Activated CD8-positive, alpha-beta memory T cell treated with anti-CD3 and anti-CD28 coated beads, Interleukin-2, amount 50 U/mL, for 48 hours (primary cell): Measurements from ENCODE around the gene MIA.
"Not testable (repeated sequence)": the region's sequence is repeated elsewhere in the genome, so short reads cannot be mapped to it uniquely, and the experiment has no call there.

Source experiments
- DNase-seq: peaks from one replicate; pipeline ENCODE4 v3.0.0-alpha.2; 2020

MIA gene

DNA sequence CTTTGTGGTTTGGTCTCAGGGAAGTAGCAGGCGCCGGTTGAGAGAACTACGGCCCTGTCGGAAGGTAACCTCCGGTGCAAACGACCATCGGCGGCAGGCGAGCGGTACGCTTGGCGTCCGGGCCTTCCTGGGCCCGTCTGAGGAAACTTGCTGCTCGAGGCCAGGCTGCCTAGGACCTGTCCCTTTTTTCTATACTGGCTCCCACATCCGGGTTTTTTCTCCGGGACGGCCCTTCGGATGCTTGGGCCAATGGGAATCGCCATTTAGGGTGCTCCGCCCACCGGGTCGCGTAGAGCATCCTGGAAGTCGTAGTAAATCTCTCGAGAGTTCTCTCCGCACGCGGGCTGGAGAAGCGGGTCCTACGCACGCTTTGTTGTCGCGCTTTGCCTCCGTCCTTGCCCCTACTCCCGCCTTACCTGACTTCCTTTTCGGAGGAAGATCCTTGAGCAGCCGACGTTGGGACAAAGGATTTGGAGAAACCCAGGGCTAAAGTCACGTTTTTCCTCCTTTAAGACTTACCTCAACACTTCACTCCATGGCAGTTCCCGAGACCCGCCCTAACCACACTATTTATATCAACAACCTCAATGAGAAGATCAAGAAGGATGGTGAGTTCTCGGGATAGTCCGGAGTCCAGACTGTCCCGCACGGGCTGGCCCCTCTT is 24.3 kb upstream of the MIA start, which contains the start of gene SNRPA:
Gene SNRPA, plus strand, starts transcription at position 330 of the 664 bp plus-strand sequence. Its CDS starts 206 bp downstream, at position 536.
- DNase-seq: peak; percentile 95

DNA sequence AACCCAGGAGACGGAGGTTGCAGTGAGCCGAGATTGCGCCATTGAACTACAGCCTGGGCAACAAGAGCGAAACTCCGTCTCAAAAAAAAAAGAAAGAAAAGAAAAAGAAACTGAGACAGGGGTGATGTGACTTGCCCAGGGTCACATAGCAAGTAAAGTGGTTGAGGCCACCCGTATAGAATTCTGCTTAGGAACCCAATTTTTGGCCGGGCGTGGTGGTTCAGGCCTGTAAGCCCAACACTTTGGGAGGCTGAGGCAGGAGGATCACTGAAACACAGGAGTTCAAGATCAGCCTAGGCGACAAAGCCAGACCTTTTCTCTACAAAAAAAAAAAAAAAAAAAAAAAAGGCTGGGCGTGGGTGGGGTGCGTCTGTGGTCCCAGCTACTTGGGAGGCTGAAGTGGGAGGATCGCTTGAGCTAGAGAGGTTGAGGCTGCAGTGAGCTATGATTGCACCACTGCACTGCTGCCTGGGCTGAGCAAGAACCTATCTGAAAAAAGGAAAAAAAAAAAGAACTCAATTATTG is 23.0 kb upstream of the MIA start:
- no peak for DNase-seq

DNA sequence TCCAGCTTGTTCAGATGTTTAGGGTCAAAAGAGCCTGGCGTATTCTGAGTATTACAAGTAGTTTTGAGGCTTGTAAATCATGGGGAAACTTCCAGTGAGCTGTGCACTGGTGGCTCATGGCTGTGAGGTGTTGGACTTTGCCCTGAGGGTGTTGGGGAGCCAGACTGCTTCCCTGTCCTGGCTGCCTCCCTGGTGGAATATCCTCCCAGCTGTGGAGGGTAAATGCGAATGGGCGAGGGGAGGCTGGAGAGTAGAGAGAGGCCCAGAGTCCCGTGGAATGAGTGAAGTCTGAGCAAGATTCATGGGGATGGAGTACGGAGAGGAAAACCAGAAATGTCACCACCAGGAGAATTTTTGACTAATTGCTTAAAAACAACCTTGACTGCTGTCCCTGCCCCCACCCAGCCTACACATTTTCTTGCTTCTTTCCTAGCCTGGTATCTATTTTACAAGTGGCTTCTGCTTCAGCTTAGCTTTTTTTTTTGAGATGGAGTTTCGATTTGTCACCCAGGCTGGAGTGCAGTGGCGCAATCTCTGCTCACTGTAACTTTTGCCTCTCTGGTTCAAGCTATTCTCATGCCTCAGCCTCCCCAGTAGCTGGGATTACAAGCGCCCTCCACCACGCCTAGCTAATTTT is 20.6 kb upstream of the MIA start:
- DNase-seq: no peak

DNA sequence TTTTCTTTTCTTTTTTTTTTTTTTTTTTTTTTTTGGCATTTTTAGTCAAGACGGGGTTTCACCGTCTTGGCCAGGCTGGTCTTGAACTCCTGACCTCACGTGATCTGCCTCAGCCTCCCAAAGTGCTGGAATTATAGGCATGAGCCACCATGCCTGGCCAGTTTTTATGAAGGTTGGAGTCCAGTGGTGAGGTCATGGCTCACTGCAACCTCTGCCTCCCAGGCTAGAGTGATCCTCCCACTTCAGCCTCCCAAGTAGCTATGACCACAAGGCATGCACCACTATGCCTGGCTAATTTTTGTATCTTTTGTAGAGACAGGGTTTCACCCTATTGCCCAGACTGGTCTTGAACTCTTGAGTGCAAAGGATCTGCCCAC is 20.1 kb upstream of the MIA start:
- no peak for DNase-seq

DNA sequence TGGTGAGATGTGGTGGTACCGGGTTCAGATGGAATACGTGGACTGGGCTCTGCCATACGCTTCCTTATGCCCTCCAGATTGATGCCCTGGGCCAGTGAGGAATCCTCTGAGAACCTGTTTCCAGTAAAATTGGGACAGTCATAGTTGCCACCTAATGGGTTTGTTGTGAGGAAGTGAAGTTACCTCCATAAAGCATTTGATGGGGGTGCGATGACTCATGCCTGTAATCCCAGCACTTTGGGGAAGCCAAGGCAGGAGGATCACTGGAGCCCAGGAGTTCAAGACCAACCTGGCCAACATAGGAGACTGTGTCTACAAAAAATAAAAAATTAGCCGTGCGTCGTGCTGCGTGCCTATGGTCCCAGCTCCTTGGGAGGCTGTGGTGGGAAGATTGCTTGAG is 19.5 kb upstream of the MIA start:
- no peak for DNase-seq

DNA sequence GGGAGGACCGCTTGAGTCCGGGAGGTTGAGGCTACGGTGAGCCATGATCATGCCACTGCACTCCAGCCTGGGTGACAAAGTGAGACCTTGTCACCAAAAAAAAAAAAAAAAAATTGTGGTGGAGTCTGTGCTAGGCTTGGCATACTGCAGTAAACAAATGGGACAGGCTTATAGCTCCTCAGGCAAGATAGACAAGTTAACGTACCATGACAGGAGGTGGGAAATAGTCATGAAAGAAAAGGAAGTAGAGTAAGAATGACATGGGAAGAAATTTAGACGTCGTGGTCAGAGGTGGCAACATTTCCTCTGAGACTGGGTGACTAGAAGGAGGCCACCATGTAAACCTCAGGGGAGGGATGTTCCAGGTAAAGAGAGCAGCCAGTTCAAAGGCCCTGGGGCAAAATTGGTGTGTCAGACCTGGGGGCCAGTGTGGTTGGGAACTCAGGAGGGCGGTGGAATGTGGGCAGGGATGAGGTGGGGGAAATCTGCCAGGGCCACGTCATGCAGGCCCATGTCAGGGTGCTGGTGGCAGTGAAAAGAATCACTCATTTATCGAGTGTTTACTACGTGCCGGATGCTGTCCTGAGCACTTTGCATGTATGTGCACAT is 18.7 kb upstream of the MIA start:
- DNase-seq: peak; percentile 74

DNA sequence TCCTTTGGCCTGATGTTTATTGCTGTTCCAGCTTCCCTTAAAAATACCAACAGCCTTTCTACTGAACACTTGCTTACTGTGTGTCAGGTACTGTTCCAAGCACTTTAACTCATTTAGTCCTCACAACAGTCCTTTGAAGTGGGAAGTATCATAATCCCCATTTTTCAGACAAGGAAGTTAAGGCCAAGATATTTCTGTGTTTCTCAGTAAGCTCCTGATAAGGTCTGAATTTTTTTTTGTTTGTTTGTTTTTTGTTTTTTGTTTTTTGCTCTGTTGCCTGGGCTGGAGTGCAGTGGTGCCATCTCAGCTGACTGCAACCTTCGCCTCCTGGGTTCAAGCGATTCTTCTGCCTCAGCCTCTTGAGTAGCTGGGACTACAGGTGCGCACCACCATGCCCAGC is 16.8 kb upstream of the MIA start:
- DNase-seq: no peak

DNA sequence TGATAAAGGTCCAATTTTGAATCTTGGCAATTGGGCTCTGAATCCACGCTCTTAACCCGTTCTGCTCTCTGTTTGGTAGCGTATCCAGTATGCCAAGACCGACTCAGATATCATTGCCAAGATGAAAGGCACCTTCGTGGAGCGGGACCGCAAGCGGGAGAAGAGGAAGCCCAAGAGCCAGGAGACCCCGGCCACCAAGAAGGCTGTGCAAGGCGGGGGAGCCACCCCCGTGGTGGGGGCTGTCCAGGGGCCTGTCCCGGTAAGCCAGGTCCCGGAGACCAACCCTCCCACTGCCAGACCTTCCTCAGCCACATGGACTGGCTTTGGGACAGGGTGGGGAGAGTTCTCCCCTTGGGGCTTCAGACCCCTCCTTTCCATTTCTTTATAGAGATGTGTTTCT is 16.0 kb upstream of the MIA start:
- DNase-seq: no peak

DNA sequence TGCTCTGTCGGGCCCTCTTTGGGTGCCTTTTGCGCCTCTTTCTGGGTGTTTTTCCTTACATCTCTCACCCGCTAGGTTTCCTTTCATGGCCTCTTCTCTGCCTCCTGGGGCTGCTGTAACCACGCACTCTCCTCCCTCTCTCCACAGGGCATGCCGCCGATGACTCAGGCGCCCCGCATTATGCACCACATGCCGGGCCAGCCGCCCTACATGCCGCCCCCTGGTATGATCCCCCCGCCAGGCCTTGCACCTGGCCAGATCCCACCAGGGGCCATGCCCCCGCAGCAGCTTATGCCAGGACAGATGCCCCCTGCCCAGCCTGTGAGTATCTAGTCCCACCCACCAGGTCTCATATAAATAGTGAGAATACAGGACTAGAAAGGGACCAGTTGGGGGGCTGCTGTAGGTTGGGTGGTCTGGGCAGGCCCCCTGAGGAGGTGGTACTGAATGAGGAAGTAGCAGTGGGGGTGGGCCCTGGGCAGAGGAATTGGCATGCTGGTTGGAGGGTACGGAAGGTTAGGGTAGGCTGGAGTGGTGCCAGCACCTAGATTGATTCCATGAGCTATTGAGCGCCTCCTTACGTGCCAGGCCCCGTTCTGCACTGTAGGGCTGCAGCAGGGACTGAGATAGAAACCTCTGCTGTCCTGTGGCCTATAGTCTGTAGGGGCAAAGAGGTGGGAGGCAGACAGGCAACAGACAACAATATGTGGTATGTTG is 12.4 kb upstream of the MIA start:
- no peak for DNase-seq

DNA sequence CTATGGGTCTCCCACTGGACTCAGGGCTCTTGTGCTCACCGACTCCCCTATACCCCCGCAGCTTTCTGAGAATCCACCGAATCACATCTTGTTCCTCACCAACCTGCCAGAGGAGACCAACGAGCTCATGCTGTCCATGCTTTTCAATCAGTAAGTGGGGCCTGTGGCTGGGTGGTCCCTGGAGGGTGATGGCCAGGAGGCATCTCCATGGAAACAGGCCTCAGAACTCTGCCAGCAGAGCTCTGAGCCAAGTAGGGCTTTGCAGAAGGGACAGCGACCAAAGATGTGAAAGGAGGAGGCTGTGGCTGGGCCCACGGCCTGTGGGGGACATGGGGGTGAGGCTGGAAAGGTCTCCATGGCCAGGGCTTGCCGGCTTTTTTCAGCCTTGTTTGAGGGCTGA is 11.8 kb upstream of the MIA start:
- no peak for DNase-seq

DNA sequence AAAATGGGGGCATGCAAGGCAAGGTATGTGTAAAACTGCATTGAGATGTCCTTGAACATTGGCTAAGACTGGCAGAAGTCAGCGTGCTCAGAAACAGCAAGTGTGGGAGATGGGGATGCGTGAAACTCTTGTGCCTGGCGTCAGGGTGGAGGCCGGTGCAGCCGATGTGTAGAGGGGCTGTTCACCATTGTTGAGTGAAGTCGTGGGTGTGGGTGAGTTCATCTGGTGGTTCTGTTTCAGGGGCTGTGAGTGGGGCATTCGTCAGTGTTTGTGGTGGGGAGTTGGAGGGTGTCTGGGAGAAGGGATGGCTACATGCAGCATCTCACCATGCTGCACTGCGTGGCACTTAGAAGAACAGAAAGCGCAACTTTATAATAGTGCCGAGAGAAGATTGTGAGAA is 11.4 kb upstream of the MIA start:
- DNase-seq: peak; percentile 76

DNA sequence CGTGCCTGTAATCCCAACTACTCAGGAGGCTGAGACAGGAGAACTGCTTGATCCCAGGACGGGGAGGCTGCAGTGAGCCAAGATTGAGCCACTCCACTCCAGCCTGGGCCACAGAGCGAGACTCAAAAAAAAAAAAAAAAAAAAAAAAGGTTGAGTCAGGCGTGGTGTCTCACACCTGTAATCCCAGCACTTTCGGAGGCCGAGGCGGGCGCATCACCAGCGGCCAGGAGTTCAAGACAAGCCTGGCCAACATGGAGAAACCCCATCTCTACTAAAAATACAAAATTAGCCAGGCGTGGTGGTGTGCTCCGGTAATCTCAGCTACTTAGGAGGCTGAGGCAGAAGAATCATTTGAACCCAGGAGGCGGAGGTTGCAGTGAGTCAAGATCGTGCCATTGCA is 8.9 kb upstream of the MIA start:
- not testable (repeated sequence) for DNase-seq

DNA sequence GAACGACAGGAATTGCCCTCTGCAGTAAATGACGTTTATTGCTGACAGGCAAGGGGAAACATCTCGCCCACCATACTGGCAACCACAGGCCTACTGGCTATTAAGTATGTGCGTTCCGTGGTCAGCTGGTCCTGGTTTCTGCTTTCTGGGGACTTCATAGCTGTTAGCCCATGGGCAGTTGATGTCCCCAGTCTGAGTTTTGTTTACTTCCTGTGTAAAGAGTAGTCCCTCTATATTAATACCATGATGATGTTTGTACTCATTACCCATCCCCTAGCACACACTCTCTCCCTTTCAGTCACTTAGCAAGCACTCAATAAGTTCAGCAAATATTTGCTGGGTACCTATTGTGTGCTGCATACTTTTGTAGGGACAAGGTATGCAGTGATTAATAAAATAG is 6.5 kb upstream of the MIA start:
- no peak for DNase-seq

DNA sequence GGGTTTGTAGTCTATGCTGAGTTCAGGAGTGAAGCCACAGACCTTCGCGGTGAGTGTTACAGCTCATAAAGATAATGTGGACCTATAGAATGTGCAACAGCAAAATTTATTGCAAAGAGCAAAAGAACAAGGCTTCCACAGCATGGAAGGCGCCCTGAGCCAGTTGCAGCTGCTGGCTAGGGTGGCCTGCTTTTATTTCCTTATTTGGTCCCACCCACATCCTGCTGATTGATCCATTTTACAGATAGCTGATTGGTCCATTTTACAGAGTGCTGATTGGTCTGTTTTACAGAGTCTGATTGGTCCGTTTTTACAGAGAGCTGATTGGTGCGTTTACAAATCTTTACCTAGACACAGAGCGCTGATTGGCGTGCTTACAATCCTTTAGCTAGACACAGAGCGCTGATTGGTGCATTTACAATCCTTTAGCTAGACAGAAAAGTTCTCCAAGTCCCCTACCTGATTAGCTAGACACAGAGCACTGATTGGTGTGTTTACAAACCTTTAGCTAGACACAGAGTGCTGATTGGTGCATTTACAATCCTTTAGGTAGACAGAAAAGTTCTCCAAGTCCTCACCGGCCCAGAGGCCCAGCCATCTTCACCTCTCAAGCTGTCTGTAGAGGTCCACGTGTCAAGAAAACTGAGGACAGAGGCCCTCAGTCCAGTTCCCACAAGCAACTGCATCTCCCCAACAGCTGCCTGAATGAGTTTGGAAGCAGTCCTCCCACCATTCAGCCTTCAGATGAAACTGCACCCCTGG is 4.0 kb upstream of the MIA start:
- DNase-seq: not testable (repeated sequence)

DNA sequence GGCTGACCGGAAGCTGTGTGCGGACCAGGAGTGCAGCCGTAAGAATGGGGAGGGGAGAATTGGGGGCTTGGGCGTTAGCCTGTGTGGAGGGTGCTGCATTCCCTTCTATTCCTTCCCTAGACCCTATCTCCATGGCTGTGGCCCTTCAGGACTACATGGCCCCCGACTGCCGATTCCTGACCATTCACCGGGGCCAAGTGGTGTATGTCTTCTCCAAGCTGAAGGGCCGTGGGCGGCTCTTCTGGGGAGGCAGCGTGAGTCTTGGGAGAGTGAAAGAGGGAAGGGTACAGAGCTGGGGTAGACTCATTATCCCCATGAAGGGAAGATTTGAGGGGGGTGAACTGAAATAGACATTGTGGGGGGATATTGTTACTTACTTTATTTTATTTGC is 306 bp downstream of the MIA start:
- DNase-seq: no peak

DNA sequence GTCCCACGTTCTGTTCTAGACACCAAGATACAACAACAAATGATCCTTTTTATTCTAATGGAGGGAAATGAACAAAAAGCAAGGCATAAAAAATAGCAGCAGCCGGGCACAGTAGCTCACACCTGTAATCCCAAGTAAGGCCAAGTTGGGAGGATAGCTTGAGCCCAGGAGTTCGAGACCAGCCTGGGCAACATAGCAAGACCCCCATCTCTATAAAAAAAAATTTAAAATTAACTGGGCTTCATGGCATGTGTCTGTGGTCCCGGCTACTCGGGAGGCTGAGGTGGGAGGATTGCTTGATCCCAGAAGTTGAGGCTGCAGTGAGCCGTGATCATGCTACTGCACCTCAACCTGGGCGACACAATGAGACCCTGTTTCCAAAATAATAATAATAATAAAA is 1.0 kb downstream of the MIA start:
- DNase-seq: no peak

DNA sequence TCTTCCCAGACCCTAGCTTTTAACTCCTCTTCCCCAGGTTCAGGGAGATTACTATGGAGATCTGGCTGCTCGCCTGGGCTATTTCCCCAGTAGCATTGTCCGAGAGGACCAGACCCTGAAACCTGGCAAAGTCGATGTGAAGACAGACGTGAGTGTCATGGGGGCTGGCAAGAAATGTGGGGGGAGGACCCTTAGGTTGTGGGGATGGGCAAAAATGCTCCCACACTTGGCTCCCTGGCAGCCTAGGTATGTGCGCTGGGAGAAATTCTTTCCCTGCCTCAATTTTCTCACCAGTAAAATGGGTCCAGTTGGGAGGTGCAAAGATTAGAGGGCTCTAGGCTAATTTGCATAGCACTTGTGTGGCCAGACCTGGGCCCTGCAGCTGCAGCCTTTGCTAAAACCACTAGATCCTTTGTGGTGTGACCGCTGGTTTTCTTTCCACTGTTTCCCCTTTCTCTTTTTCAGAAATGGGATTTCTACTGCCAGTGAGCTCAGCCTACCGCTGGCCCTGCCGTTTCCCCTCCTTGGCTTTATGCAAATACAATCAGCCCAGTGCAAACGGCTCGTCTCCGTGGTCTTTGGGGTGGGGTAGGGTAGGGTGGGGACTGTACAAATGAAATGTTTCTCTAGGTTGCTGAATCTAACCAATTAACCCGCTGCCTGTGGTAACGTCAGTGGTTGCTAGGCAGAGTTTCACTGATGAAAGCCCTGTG is 1.8 kb downstream of the MIA start:
- DNase-seq: peak; percentile 87

DNA sequence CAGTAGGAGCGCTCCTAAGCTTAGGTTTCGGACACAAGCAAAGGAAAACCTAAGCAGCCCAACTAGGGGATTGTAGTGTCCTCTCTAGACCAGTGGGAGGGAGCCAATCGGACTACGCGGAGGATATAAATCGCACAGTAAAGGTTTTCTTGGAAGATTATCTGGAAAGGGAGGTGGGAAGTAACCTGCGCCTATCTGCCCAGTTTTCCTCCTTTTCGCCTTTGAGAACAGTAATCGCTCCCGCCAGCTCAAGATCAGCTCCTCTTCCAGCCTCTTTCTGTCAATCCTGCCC is 2.3 kb downstream of the MIA start:
- DNase-seq: no peak

DNA sequence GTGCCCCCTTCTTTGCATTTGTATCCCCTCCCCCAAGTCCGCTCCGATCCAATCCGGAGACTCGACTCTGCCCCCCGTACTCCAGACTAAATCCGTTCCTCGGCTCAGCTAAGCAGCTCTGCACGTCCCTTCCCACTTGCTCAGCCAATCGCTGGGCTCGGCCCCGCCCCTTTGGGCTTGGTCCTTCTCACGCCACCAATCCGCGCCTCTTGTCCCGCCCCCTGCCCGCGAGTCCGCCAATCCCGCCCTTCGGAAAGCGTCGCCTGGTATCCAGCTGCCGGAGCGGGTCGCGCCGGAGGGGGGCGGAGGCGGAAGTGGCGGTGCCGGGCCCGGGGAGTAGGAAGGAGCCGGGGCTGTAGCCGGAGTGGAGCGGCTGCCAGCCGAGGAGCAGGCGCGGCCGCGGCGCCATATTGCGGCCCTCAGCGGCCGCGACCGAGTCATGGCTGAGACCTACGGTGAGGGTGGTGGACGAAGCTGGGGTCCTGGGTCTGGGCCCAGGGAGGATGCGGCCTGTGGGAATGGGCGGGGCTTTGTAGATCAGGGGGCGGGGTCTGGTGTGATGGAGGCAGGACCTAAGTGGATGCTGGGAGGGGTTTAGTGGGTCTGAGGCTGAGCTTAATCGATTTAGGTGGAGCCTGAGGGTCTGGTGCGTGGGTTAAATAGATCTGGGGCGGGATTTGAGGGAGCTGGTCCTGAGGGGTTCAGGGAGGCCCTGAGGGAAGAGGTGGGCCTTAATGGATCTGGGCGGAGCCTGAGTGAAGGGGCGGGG is 2.8 kb downstream of the MIA start, which contains the start of gene RAB4B:
Gene RAB4B, plus strand, starts transcription at position 311 of the 769 bp plus-strand sequence. Its CDS starts 129 bp downstream, at position 440.
- peak; percentile 99 for DNase-seq

DNA sequence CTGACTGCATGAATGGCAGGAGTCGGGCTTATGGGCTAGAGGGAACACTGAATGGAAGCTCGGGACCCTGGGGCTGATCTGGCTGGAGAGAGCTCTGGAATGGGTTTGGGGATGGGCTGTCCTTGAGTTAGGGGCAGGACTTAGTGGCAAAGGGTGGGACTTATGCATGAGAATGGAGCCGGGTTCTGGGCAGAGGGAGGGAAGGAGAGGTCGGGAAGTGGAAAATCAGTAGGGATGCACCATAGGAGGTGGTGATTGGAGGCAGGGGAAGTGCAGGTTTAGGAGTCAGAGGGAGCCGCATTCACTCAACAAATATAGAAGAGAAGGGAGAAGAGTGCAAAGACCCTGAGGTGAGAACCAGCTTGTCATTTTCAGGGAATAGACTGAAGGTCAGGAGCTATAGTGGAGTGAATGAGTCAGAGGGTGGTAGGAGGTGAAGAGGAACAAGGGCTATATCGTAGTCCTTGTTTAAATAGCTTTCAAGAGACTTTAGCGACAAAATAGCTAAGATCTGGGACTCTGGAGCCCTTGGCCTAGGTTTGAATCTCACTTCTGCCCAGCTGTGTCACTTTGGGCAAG is 3.5 kb downstream of the MIA start:
- DNase-seq: no peak

DNA sequence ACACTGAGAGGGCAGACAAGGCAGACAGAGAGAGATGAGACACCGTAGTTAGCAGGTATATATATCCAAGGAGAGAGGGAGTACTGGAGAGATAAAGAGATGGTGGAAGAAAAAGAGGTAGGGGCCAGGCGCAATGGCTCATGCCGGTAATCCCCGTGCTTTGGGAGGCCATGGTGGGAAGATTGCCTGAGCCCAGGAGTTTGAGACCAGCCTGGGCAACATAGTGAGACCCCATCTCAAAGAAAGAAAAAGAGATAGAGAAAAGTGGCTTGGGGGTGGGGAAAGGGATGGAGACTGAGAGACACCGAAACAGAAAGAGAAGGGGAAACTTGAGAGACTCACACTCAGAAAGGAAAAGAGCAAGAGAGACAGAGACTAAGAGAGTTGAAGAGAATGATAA is 5.3 kb downstream of the MIA start:
- no peak for DNase-seq
